ENCODE results near the gene XPR1. TPM values are rescaled to one million over a fixed set of nuclear protein-coding genes. Genes with fewer than 3 reads are reported as not detected.

Gene XPR1
- total and polyA plus RNA-seq, 2 of the 8 experiments (the other 6 are each of a cell fraction or from before 2014, with no cell fraction given), result 28.6 to 43.9 TPM

- no peak overlapping the region for H3K23ac ChIP-seq (ENCODE audit: insufficient read length)
- peaks cover 0 to 30% of the 10 kb centered on the region in 2 experiments; a peak in 3 of 4 replicates for H3K79me2 ChIP-seq (ENCODE audit: control insufficient read depth in 1 of 2, insufficient read depth in 2 of 2, low read length in 2 of 2)
- no peak overlapping the region for H3K4ac ChIP-seq (replicated peaks; ENCODE audit: insufficient read length, low read depth, low read length)
- H3K18ac ChIP-seq (ENCODE audit: extremely low read depth, low read length), result no peak overlapping the region
- peak overlapping the region; percentile 91; the same call in 1 of the 2 replicates for H2AK5ac ChIP-seq (ENCODE audit: low read depth, low read length)
- H3K9ac ChIP-seq (replicated peaks in 1 of 4; ENCODE audit: extremely low read depth in 1 of 4, low read depth in 3 of 4, low read length in 3 of 4), result no peak overlapping the region
- H3K9me3 ChIP-seq (ENCODE audit: insufficient read depth in 2 of 2, low read depth in 1 of 2, low read length in 1 of 2), result no peaks in the 10 kb centered on the region
- H2BK5ac ChIP-seq (ENCODE audit: low read depth, low read length), result no peak overlapping the region
- H3K4me1 ChIP-seq (replicated peaks in 1 of 4; ENCODE audit: control insufficient read depth in 3 of 4, insufficient read depth in 4 of 4, low read length in 3 of 4), result no peaks in the 10 kb centered on the region
- no peak overlapping the region for H3K4me3 ChIP-seq (ENCODE audit: extremely low read depth in 1 of 4, insufficient read depth in 2 of 4, low read depth in 3 of 4, low read length in 4 of 4)
- H4K20me1 ChIP-seq (replicated peaks in 1 of 2; ENCODE audit: control insufficient read depth in 1 of 2, insufficient read depth in 2 of 2, low read length in 2 of 2), result peaks cover 0 to 2% of the 10 kb centered on the region in 2 experiments
- H3K56ac ChIP-seq (replicated peaks; ENCODE audit: insufficient read length, low read depth, low read length), result no peak overlapping the region
- FAIRE-seq (no peak), DNase-seq (ENCODE audit: low read depth in 1 of 2, low spot score in 2 of 2) (no peak)
- no peak overlapping the region for H3K4me2 ChIP-seq (ENCODE audit: insufficient read depth in 1 of 2, low read depth in 2 of 2, low read length in 2 of 2)
- H2BK120ac ChIP-seq (replicated peaks; ENCODE audit: low read depth, low read length), result no peak overlapping the region
- no peaks in the 10 kb centered on the region for H3K79me1 ChIP-seq (ENCODE audit: low read depth, low read length)
- no peak overlapping the region for H2BK20ac ChIP-seq (ENCODE audit: low read length)
- ChIA-PET POLR2A (ENCODE audit: partially characterized antibody) (interaction anchor here (1.0 to 1.2 kb wide), 3 partner anchors 9 to 380 kb away, joined by 3 read pairs; no protein-coding TSS in a partner anchor), CTCF (ENCODE audit: partially characterized antibody) (interaction anchor here (0.8 to 1.3 kb wide), 7 partner anchors 7 to 94 kb away, joined by 3 to 5 read pairs (median 4); no protein-coding TSS in a partner anchor)
- H3K23me2 ChIP-seq (ENCODE audit: low read depth, low read length), result no peaks in the 10 kb centered on the region
- TF ChIP-seq PHF8 (conservative IDR thresholded peaks at IDR 0.05; ENCODE audit: low read depth, low read length), result no peak
- no peak for TF ChIP-seq SP2 (IDR thresholded peaks at IDR 0.05; ENCODE audit: low read length)
- no peak for TF ChIP-seq TAF1 (IDR thresholded peaks at IDR 0.05; ENCODE audit: low read depth, low read length)
- no peak for TF ChIP-seq TCF12 (IDR thresholded peaks at IDR 0.05; ENCODE audit: low read depth, low read length)
- TF ChIP-seq CTBP2 (IDR thresholded peaks at IDR 0.05; ENCODE audit: borderline replicate concordance, insufficient read depth, insufficient read length, low read length), result no peak
- no peak for TF ChIP-seq TAF7 (optimal IDR thresholded peaks at IDR 0.05; ENCODE audit: borderline replicate concordance, low read depth, low read length)
- no peak for TF ChIP-seq KDM5A (IDR thresholded peaks at IDR 0.05; ENCODE audit: low read length)
- TF ChIP-seq SIN3A (conservative IDR thresholded peaks at IDR 0.05 in 1 of 2, IDR thresholded peaks at IDR 0.05 in 1 of 2; ENCODE audit: low read depth in 1 of 2, low read length in 2 of 2), result no peak
- TF ChIP-seq ASH2L (IDR thresholded peaks at IDR 0.05; ENCODE audit: low read length), result no peak
- TF ChIP-seq POU5F1 (IDR thresholded peaks at IDR 0.05; ENCODE audit: low read depth, low read length), result no peak
- no peak for TF ChIP-seq CHD2 (IDR thresholded peaks at IDR 0.05; ENCODE audit: low read length)
- no peak for TF ChIP-seq CREB1 (IDR thresholded peaks at IDR 0.05)
- H4K8ac ChIP-seq (ENCODE audit: extremely low read depth, insufficient read depth, low read length), result no peak overlapping the region
- no peaks in the 10 kb centered on the region for H3K27me3 ChIP-seq (replicated peaks in 1 of 4; ENCODE audit: control insufficient read depth in 3 of 4, extremely low read depth in 1 of 4, insufficient read depth in 3 of 4, low read length in 3 of 4)
- no peak overlapping the region for H2BK12ac ChIP-seq (ENCODE audit: low read depth, low read length)
- WGBS, 2 experiments (ENCODE audit: extremely low coverage in 1 of 2, insufficient coverage in 1 of 2, insufficient read length in 1 of 2, insufficient replicate concordance in 2 of 2, low coverage in 1 of 2, low lambda C conversion rate in 2 of 2, missing lambda C conversion rate in 1 of 2), result 87% methylated on average over 2 of the region's 2 CpGs; no CpG with 5 or more reads in 1 of the 2 experiments
- H2AFZ ChIP-seq (ENCODE audit: low read length), result 0 out of 2 replicates have a peak overlapping the region, but pooled peaks have one; percentile 88
- no peak overlapping the region for H4K91ac ChIP-seq (replicated peaks; ENCODE audit: insufficient read length, low read length)
- no peak overlapping the region for H3K14ac ChIP-seq (ENCODE audit: insufficient read length)
- H3K27ac ChIP-seq (ENCODE audit: low read depth, low read length), result no peak overlapping the region
- H3K36me3 ChIP-seq (ENCODE audit: control insufficient read depth in 2 of 4, insufficient read depth in 4 of 4, low read length in 3 of 4), result no peaks in the 10 kb centered on the region
- no peak overlapping the region for H4K5ac ChIP-seq (ENCODE audit: insufficient read length, low read depth, low read length)
- H2BK15ac ChIP-seq (ENCODE audit: low read length), result no peak overlapping the region
Observed at GRCh38 chr1:180630408-180631193, 1.2 kb upstream of the XPR1 start.

All from H1 (cell line).